ENCODE data around the gene EDA. TPM values are rescaled to one million over a fixed set of nuclear protein-coding genes. Genes with fewer than 3 reads are reported as not detected.

EDA gene
- total RNA-seq, 4 donors from 2014 or later: 6.2 to 10.9 (median 6.8) TPM

- ATAC-seq (ENCODE audit: low FRiP score) (no peak), DNase-seq (ENCODE audit: low spot score) (no peak)
- TF ChIP-seq CTCF (IDR thresholded peaks at IDR 0.05): no peak
Observed at GRCh38 chrX:70079297-70079696, 463.4 kb downstream of the EDA start.

- no peak for ATAC-seq (ENCODE audit: low FRiP score)
- TF ChIP-seq CTCF (IDR thresholded peaks at IDR 0.05): no peak
Observed at GRCh38 chrX:70079870-70080269, 464.0 kb downstream of the EDA start.

DNA sequence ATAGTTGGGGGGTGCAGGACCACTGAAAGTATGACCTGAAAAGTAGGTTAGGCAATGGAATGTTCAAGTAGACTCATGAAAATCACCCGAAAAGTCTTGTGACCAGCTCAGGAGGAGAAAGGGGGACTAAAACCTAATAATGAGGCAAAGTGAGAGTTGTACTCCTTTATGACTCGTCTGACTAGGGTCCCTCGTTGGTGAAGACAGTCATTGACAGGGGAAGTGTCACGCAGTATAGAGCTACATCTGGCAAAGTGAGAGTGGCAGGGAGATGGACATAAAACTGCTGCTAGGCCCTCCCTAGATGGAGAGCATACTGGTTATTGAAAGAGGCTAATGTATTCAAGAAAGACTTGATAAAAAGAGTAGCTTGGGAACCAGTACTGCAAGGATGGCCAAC, 466.8 kb downstream of the EDA start:
- no peak for DNase-seq (ENCODE audit: low spot score)
- no peak for TF ChIP-seq CTCF (IDR thresholded peaks at IDR 0.05)
- ATAC-seq (ENCODE audit: low FRiP score): no peak

More at GRCh38 chrX:70079870-70080269, 464.0 kb downstream of the EDA start:
- DNase-seq (ENCODE audit: low spot score): no peak

DNA sequence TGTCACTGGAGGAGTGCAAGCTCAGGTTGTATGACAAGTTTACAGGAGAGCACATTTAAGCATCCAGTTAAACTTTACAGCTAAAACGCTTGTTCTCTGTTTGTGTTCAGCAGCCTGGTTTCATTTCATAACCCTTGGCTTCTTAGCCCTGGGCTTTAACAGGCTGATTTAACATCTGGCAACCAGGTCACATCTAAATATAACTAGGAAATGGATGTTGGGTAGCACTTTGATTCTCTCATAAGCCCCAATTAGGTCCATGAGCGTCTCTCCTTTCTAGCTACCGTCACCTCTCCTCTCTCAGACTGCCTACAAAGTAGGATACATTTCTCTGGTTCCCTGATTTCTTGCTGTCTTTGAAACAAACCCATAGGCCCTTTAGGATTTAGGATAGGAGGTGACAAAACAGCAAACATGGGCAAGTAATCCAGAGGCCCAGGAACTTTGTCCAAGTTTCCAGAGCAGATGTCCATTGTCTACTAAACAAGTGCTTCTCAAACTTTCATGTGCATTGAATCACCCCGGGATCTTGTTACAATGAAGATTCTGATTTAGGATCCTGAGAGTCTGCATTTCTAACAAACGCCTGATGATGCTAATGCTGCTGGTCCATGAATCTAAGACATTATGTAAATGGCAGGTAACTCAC, 468.8 kb downstream of the EDA start:
- DNase-seq (ENCODE audit: low spot score) (no peak), ATAC-seq (ENCODE audit: low FRiP score) (no peak)
- no peak for TF ChIP-seq CTCF (IDR thresholded peaks at IDR 0.05)

DNA sequence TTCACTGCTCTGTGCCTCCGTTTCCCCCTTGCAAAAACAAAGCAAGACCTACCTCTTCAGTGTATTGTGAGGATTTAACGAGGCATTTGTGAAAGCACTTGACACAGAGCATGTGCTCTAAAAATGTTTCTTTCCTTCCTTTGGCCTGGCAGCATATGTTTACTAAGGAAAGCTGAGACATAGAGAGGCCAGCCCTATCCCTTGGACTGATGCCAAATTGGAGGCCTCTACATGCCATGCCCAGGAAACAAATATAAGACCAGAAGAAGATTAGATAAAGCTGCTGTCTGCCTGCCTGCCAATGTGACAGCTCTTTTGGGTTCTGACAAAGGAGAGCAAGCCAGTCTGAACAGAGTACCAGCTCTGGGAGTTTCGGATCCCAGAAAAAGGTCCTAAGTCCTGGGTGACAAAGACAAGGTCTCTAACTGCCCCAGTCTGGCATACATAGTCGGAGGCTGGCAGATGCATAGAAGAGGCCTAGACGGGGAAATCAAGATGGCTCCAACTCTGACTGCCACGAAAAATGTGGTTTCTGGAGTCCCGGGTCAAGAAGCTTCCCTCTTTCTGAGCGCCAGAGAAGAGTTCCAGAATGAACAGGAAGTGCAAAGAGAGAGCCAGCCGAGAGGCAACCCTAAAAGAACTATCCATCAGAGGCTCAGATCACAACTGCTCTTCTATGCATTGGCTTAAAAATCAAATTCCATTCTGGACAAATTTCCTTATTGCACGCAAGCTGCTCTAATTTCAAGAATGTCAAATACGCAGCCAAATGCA, 472.1 kb downstream of the EDA start:
- no peak for ATAC-seq (ENCODE audit: low FRiP score)
- DNase-seq (ENCODE audit: low spot score): no peak
- TF ChIP-seq CTCF (IDR thresholded peaks at IDR 0.05): no peak

- TF ChIP-seq CTCF (IDR thresholded peaks at IDR 0.05): no peak
- ATAC-seq (ENCODE audit: low FRiP score) (no peak), DNase-seq (ENCODE audit: low spot score) (no peak)
Observed at GRCh38 chrX:70088751-70089150, 472.8 kb downstream of the EDA start.

Small RNA genes lying within 50 kb of the gene (small RNA-seq; reads per million reads assigned to genes)
- gene MIR676 (0.52 reads per million), gene RF00012 (not detected)

Other genes with a start within 250 kb of the EDA start
- under 1 TPM in 2 of 4 donors, not detected in 2; 0.09 to 0.19 TPM for gene NALF2, start 111.8 kb upstream of the EDA start, total RNA-seq

Measured in omental fat pad (tissue), 4 donors.